Measurements from ENCODE around the gene ZBTB8OS. TPM values are rescaled to one million over a fixed set of nuclear protein-coding genes. Genes with fewer than 3 reads are reported as not detected.
"Not testable (repeated sequence)": the region's sequence is repeated elsewhere in the genome, so short reads cannot be mapped to it uniquely, and the experiment has no call there.

The ZBTB8OS gene
- total and polyA plus RNA-seq, 2 donors (not counting 3 experiments of a cell fraction or from before 2014, with no cell fraction given) = 28.3 to 38.0 TPM

GRCh38 chr1:32632829-32633228 lies 17.5 kb downstream of the ZBTB8OS start:
- CTCF ChIA-PET = interaction anchor here (1.1 to 4.1 kb wide), 3 partner anchors 10 to 112 kb away, joined by 3 to 17 read pairs (median 3); no protein-coding TSS in a partner anchor
- POLR2A ChIA-PET = no interaction called here

GRCh38 chr1:32630173-32630572 lies 20.2 kb downstream of the ZBTB8OS start:
- H3K9me1 ChIP-seq (replicated peaks; ENCODE audit: control insufficient read depth, extremely low read depth, insufficient read depth, low read length); DNase-seq (ENCODE audit: low read depth, low spot score); dilution Hi-C loops (cut with MboI; ENCODE audit: extremely low pct_ligation_motif_present, low sequenced_read_pairs); H4K20me1 ChIP-seq (replicated peaks; ENCODE audit: control insufficient read depth, extremely low read depth, insufficient read depth, low read length); H3K27ac ChIP-seq (ENCODE audit: insufficient read depth, low read depth, low read length); H3K4me2 ChIP-seq (ENCODE audit: insufficient read depth, low read length); H3K9me3 ChIP-seq (replicated peaks; ENCODE audit: control insufficient read depth, insufficient read depth, low read length); H2AFZ ChIP-seq (ENCODE audit: low read depth, low read length); H3K9ac ChIP-seq (replicated peaks; ENCODE audit: extremely low read depth, insufficient read depth, low read length); H3K4me1 ChIP-seq (ENCODE audit: control insufficient read depth, extremely low read depth, insufficient read depth, low read length); intact Hi-C loops (cut with micrococcal nuclease); H3K4me3 ChIP-seq (replicated peaks in 1 of 3; ENCODE audit: insufficient read depth in 1 of 3, low read depth in 1 of 3, low read length in 3 of 3); BruUV-seq (replicated peaks); FAIRE-seq; H3K27me3 ChIP-seq (ENCODE audit: control insufficient read depth in 2 of 2, insufficient read depth in 2 of 2, low read length in 2 of 2); POLR2A ChIA-PET; H3K79me2 ChIP-seq (ENCODE audit: control insufficient read depth, insufficient read depth, low read length); H3K36me3 ChIP-seq (ENCODE audit: control insufficient read depth in 2 of 2, extremely low read depth in 1 of 2, insufficient read depth in 2 of 2, low read length in 2 of 2): not testable (repeated sequence)
- CTCF ChIA-PET = interaction anchor here (1.7 to 4.1 kb wide), 2 partner anchors 10 to 110 kb away, joined by 4 to 17 read pairs; no protein-coding TSS in a partner anchor

More at GRCh38 chr1:32632829-32633228, 17.5 kb downstream of the ZBTB8OS start:
- no peak overlapping the region for H3K4me3 ChIP-seq (replicated peaks in 1 of 3; ENCODE audit: insufficient read depth in 1 of 3, low read depth in 1 of 3, low read length in 3 of 3)
- H3K27ac ChIP-seq (ENCODE audit: insufficient read depth, low read depth, low read length) = no peak overlapping the region
- no peak overlapping the region for H3K4me2 ChIP-seq (ENCODE audit: insufficient read depth, low read length)
- no peaks in the 10 kb centered on the region for H4K20me1 ChIP-seq (replicated peaks; ENCODE audit: control insufficient read depth, extremely low read depth, insufficient read depth, low read length)
- peaks cover 0 to 2% of the 10 kb centered on the region in 2 experiments for H3K36me3 ChIP-seq (ENCODE audit: control insufficient read depth in 2 of 2, extremely low read depth in 1 of 2, insufficient read depth in 2 of 2, low read length in 2 of 2)
- dilution Hi-C loops (cut with MboI; ENCODE audit: extremely low pct_ligation_motif_present, low sequenced_read_pairs) = no loop called here
- DNase-seq (ENCODE audit: low read depth, low spot score) (no peak), FAIRE-seq (peak; percentile 21)
- BruUV-seq (replicated peaks) = no TSS peak
- H2AFZ ChIP-seq (ENCODE audit: low read depth, low read length) = no peak overlapping the region
- peaks cover 9% of the 10 kb centered on the region for H3K79me2 ChIP-seq (ENCODE audit: control insufficient read depth, insufficient read depth, low read length)
- no peaks in the 10 kb centered on the region for H3K27me3 ChIP-seq (ENCODE audit: control insufficient read depth in 2 of 2, insufficient read depth in 2 of 2, low read length in 2 of 2)
- no peaks in the 10 kb centered on the region for H3K9me3 ChIP-seq (replicated peaks; ENCODE audit: control insufficient read depth, insufficient read depth, low read length)
- no peak overlapping the region for H3K9ac ChIP-seq (replicated peaks; ENCODE audit: extremely low read depth, insufficient read depth, low read length)
- H3K9me1 ChIP-seq (replicated peaks; ENCODE audit: control insufficient read depth, extremely low read depth, insufficient read depth, low read length) = no peaks in the 10 kb centered on the region
- intact Hi-C loops (cut with micrococcal nuclease) = no loop called here
- H3K4me1 ChIP-seq (ENCODE audit: control insufficient read depth, extremely low read depth, insufficient read depth, low read length) = no peaks in the 10 kb centered on the region
- TF ChIP-seq MYC (IDR thresholded peaks at IDR 0.05; ENCODE audit: low read depth, low read length) (no peak), MAX (IDR thresholded peaks at IDR 0.05; ENCODE audit: insufficient read depth, insufficient read length) (no peak), FOS (IDR thresholded peaks at IDR 0.05; ENCODE audit: borderline replicate concordance, insufficient read depth, low read length) (no peak), POLR2AphosphoS5 (IDR thresholded peaks at IDR 0.05; ENCODE audit: insufficient read depth, low read depth, low read length) (no peak)
